ENCODE results near the gene E2F3. TPM values are rescaled to one million over a fixed set of nuclear protein-coding genes. Genes with fewer than 3 reads are reported as not detected.

E2F3 gene
- total RNA-seq, 1 experiment from 2014 or later = 27.1 TPM

DNA sequence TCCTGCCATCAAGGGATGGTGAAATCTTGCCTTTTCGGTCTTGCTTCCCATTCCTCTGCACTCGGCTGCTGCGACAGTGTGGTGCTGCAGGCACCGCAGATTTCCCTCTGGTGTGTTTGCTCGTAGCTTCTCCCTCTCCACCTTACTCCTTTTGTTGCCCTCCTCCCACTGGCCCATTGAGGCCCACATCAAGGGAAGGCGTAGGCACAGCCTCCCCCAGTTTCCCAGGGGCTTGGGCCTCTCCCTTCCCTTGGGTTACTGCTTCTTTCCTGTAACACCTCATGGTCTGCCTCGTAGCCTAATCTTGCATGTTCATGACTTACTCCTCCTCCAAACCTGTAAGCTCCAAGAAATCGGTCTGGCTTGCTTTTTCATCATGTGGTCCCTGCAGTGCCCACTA is 9.9 kb downstream of the E2F3 start:
- no peak for ATAC-seq
- RAD21 ChIA-PET (ENCODE audit: low non-redundant PET in 1 of 2, low total read pairs in 2 of 2, uncharacterized antibody in 2 of 2, unreplicated experiment in 2 of 2) = no interaction called here
- POLR2A ChIA-PET = no interaction called here

More for the DNA sequence above, 9.9 kb downstream of the E2F3 start:
- intact Hi-C loops (cut with micrococcal nuclease) = no loop called here
- Histone ChIP-seq H3K4me2 (ENCODE audit: low read length) (no peak overlapping the region), H2AFZ (ENCODE audit: low read depth, low read length, poor library complexity, severe bottlenecking) (no peak overlapping the region), H3K9me3 (ENCODE audit: control insufficient read depth in 1 of 2, insufficient read depth in 1 of 2, low read depth in 1 of 2, low read length in 2 of 2) (no peaks in the 10 kb centered on the region), H3K36me3 (ENCODE audit: control insufficient read depth in 1 of 2, insufficient read depth in 2 of 2, low read length in 2 of 2) (peaks cover 1 to 15% of the 10 kb centered on the region in 2 experiments), H3K9ac (ENCODE audit: low read length) (no peak overlapping the region), H4K20me1 (ENCODE audit: insufficient read depth) (peaks cover 55% of the 10 kb centered on the region; the same call in 1 of the 2 replicates), H3K9me2 (ENCODE audit: insufficient read depth) (no peaks in the 10 kb centered on the region), H3K27me3 (ENCODE audit: insufficient read depth, low read length) (no peaks in the 10 kb centered on the region), H3K79me2 (ENCODE audit: insufficient read depth, low read length) (peaks cover 100% of the 10 kb centered on the region), H3K4me1 (ENCODE audit: control insufficient read depth in 1 of 2, insufficient read depth in 2 of 2, low read length in 2 of 2) (no peaks in the 10 kb centered on the region; a peak in 1 of 4 replicates), H3K4me3 (replicated peaks in 1 of 2; ENCODE audit: low read depth in 1 of 2, low read length in 2 of 2) (no peak overlapping the region), H3K27ac (ENCODE audit: low read depth, low read length) (no peak overlapping the region)
- no peak for DNase-seq (ENCODE audit: low read depth, low spot score)
- BruUV-seq (replicated peaks) = no TSS peak
- CTCF ChIA-PET = no interaction called here
- TF ChIP-seq EZH2 (IDR thresholded peaks at IDR 0.05) (no peak), ELF1 (IDR thresholded peaks at IDR 0.05; ENCODE audit: borderline replicate concordance, low read depth) (no peak), POLR2A (IDR thresholded peaks at IDR 0.05; ENCODE audit: borderline replicate concordance, extremely low read depth, insufficient read depth, insufficient read length) (no peak), POLR2AphosphoS5 (IDR thresholded peaks at IDR 0.05; ENCODE audit: low read depth, low read length) (no peak), RAD21 (IDR thresholded peaks at IDR 0.05; ENCODE audit: low read depth) (no peak), FOSL1 (IDR thresholded peaks at IDR 0.05; ENCODE audit: low read depth) (no peak), CEBPB (IDR thresholded peaks at IDR 0.05; ENCODE audit: low read depth) (no peak), SIN3A (IDR thresholded peaks at IDR 0.05; ENCODE audit: low read depth) (no peak), SRF (IDR thresholded peaks at IDR 0.05; ENCODE audit: low read depth) (no peak), ZNF274 (IDR thresholded peaks at IDR 0.05; ENCODE audit: low read depth, low read length) (no peak), YY1 (IDR thresholded peaks at IDR 0.05; ENCODE audit: extremely low read depth, insufficient replicate concordance, low read depth, low read length) (no peak), SP1 (IDR thresholded peaks at IDR 0.05; ENCODE audit: low read depth) (no peak)
- TF ChIP-seq, protein P1, sequence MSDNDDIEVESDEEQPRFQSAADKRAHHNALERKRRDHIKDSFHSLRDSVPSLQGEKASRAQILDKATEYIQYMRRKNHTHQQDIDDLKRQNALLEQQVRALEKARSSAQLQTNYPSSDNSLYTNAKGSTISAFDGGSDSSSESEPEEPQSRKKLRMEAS (IDR thresholded peaks at IDR 0.05) = no peak
- TF ChIP-seq, protein P2, sequence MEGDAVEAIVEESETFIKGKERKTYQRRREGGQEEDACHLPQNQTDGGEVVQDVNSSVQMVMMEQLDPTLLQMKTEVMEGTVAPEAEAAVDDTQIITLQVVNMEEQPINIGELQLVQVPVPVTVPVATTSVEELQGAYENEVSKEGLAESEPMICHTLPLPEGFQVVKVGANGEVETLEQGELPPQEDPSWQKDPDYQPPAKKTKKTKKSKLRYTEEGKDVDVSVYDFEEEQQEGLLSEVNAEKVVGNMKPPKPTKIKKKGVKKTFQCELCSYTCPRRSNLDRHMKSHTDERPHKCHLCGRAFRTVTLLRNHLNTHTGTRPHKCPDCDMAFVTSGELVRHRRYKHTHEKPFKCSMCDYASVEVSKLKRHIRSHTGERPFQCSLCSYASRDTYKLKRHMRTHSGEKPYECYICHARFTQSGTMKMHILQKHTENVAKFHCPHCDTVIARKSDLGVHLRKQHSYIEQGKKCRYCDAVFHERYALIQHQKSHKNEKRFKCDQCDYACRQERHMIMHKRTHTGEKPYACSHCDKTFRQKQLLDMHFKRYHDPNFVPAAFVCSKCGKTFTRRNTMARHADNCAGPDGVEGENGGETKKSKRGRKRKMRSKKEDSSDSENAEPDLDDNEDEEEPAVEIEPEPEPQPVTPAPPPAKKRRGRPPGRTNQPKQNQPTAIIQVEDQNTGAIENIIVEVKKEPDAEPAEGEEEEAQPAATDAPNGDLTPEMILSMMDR (IDR thresholded peaks at IDR 0.05 in 2 of 3, conservative IDR thresholded peaks at IDR 0.05 in 1 of 3; ENCODE audit: borderline replicate concordance in 1 of 3, insufficient read depth in 1 of 3, low read depth in 2 of 3, low read length in 2 of 3) = no peak
- TF ChIP-seq, protein P3, sequence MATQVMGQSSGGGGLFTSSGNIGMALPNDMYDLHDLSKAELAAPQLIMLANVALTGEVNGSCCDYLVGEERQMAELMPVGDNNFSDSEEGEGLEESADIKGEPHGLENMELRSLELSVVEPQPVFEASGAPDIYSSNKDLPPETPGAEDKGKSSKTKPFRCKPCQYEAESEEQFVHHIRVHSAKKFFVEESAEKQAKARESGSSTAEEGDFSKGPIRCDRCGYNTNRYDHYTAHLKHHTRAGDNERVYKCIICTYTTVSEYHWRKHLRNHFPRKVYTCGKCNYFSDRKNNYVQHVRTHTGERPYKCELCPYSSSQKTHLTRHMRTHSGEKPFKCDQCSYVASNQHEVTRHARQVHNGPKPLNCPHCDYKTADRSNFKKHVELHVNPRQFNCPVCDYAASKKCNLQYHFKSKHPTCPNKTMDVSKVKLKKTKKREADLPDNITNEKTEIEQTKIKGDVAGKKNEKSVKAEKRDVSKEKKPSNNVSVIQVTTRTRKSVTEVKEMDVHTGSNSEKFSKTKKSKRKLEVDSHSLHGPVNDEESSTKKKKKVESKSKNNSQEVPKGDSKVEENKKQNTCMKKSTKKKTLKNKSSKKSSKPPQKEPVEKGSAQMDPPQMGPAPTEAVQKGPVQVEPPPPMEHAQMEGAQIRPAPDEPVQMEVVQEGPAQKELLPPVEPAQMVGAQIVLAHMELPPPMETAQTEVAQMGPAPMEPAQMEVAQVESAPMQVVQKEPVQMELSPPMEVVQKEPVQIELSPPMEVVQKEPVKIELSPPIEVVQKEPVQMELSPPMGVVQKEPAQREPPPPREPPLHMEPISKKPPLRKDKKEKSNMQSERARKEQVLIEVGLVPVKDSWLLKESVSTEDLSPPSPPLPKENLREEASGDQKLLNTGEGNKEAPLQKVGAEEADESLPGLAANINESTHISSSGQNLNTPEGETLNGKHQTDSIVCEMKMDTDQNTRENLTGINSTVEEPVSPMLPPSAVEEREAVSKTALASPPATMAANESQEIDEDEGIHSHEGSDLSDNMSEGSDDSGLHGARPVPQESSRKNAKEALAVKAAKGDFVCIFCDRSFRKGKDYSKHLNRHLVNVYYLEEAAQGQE (IDR thresholded peaks at IDR 0.05; ENCODE audit: low read depth) = no peak
- TF ChIP-seq, protein P4, sequence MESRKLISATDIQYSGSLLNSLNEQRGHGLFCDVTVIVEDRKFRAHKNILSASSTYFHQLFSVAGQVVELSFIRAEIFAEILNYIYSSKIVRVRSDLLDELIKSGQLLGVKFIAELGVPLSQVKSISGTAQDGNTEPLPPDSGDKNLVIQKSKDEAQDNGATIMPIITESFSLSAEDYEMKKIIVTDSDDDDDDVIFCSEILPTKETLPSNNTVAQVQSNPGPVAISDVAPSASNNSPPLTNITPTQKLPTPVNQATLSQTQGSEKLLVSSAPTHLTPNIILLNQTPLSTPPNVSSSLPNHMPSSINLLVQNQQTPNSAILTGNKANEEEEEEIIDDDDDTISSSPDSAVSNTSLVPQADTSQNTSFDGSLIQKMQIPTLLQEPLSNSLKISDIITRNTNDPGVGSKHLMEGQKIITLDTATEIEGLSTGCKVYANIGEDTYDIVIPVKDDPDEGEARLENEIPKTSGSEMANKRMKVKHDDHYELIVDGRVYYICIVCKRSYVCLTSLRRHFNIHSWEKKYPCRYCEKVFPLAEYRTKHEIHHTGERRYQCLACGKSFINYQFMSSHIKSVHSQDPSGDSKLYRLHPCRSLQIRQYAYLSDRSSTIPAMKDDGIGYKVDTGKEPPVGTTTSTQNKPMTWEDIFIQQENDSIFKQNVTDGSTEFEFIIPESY (IDR thresholded peaks at IDR 0.05; ENCODE audit: extremely low read depth, insufficient replicate concordance, low read length) = no peak
